GM12873 (cell line): ENCODE measurements around the gene C1QTNF8.

Experiments used
- TF ChIP-seq, protein P1 (sequence below): IDR thresholded peaks from 2 replicates; pipeline ENCODE4 v1.5.1; 2012; ENCODE audit warnings: low read depth, mild to moderate bottlenecking, moderate library complexity, low read length, control low read depth; ENCODE audit not compliant: insufficient read depth; ENCODE audit errors: missing control alignments

The C1QTNF8 gene

DNA sequence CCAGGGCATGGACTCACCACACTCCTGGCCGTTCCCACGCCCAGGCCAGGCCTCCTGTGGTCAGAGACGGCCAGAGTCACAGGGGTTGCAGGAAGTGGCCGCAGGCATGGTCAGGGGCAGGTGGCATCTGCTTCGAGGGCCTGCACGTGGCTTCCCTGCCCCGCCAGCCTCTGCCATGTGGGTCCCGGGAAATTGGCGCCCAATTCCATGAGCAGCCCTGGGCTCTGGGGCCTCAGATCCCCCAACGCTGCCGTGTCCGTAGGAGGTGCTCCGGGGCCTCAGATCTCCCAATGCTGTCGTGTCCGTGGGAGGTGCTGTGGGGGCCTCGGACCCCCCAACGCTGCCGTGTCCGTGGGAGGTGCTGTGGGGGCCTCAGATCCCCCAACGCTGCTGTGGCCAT lies 33.1 kb downstream of the C1QTNF8 start:
- TF ChIP-seq, protein P1, sequence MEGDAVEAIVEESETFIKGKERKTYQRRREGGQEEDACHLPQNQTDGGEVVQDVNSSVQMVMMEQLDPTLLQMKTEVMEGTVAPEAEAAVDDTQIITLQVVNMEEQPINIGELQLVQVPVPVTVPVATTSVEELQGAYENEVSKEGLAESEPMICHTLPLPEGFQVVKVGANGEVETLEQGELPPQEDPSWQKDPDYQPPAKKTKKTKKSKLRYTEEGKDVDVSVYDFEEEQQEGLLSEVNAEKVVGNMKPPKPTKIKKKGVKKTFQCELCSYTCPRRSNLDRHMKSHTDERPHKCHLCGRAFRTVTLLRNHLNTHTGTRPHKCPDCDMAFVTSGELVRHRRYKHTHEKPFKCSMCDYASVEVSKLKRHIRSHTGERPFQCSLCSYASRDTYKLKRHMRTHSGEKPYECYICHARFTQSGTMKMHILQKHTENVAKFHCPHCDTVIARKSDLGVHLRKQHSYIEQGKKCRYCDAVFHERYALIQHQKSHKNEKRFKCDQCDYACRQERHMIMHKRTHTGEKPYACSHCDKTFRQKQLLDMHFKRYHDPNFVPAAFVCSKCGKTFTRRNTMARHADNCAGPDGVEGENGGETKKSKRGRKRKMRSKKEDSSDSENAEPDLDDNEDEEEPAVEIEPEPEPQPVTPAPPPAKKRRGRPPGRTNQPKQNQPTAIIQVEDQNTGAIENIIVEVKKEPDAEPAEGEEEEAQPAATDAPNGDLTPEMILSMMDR: no peak

DNA sequence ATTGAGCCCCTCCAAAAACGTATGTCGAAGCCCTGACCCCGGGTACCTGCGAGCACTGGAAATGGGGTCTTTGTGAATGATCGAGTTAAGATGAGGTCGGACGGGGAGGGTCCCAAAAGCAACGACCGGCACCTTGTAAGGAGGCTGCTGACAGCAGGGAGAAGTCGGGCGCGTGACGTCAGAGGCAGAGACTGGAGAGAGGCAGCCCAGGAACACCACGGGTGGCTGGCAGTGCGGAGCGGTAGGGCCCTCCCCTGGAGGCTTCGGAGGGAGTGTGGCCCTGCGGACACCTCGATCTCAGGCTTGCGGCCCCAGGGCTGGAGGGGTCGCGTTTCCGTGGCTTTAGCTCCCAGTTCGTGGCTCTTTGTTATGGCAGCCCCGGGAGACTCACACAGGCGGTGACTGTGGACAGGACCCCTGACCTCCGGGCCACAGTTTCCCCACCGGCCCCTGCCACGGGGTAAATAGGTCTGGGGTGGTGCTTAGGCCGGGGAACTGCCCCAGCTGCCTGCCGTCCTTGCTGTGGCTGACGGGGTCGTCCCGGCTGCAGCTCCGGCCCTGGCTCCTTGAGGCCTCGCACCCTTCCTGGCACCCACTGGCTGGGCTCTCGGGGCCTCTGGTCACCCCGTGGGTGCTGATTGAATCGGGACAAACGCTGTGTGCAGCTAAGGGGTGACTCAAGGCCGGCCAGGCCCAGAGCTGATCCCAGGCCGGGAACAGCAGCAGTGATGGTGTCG lies 34.1 kb downstream of the C1QTNF8 start:
- TF ChIP-seq, protein P1: no peak

DNA sequence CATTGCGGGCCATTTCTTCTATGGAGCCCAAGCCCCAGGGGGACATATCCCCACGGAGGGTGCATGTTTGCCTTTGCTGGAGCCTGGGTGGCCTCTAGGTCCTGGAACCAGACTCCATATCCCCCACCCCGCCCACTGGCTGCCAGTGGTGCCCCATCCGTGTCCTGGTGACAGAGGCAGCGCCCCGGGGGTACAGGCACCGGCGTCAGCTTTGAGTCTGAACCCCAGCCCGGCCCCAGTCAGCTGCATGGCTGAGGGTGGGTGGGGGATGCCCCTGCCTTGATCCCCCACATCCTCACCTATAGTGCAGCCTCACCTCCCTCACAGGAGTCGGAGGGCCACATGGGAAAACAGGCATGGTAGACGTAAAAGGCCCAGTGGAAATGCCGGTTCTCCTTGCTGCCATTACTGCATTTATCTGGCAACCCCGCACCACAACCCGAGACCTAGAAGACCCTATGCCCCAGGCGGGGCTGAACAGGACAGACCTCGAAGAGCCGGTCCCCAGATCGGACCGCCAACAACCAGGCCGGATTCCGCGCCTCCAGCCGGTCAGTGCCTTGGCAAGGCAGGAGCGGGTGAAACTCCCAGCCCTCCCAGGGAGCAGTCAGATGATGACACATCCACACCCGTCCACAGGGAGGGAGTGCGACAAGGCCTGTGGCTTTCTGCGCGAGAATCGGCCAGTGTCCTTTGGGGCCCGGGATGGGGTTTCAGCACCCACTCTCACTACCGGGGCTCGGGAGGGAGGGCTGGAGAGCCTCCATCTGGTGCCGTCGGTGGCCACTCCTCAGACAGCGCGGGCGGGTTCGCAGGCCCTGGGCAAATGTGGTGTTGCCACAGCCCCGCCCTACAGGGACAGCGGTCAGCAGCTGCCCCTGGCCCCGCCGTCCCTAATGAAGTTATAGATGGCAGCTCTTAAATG lies 35.4 kb downstream of the C1QTNF8 start:
- TF ChIP-seq, protein P1: no peak

DNA sequence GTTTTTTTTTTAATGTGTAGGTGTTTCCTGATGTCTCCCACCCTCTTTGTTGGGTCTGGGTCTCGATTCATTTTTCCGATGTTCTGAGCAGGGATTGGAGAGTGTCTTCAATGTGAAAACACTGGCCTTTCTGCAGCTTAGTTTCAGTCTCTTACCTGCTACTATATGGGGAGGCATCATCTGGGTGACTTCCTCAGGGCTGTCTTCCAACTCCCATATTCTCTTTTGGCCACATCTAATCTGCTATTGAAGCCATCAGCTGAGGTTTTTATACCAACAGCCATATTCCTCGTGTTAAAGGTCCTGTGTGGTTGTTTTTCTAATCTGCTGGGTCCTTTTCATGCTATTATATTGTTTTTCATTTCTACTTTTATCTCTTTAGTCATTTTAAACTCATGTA lies 36.7 kb downstream of the C1QTNF8 start:
- TF ChIP-seq, protein P1: no peak

DNA sequence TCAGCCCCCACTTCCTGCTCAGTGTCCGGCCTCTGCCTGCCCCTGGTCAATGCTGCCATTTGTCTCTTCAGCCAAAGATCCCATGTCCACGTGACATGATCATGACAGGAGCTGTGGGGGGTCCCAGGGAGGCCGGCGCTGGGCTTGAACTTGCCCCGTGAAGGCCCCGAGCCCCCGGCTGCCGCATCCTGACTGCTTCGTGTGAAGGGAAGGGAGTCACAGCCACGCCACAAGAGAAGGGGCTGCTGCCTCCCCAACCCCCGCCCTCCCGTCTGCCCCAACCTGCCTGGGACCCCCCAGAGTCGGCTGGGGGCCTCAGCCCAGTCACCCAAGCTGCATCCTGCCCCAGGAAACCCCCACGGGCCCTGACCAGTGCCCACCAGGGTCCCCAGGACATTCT lies 37.8 kb downstream of the C1QTNF8 start:
- TF ChIP-seq, protein P1: no peak

DNA sequence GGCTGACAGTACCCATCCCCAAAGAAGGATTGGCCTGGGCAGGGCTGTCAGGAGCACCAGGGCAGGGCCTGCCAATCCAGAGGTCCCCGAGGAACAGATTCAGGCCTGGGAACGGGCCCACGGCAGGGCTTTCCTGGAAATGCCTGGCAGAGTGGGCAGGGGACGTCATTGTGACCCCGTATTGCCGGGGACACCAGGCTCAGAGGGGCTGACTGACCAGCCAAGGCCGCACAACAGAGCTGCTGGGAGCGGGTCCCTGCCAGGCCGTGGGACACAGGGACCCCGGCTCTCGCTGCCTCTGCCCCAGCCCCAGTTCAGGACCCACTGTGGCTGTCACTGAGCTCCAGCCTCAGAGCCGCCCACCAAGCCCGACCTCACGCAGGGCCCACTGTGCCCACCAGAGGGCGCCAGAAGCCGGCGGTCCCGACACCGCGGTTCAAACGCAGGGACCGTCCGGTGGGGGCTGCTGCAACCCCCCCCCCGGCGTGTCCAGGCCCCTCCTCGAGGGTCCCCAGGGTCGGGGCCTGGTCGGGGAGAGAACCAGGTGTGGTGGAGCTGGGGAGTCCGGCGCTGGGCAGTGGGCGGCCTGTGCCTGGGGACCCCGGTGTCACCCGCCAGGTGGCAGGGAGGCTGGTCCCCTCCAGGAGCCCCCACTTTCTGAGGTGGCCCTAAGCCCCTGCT lies 38.7 kb downstream of the C1QTNF8 start:
- TF ChIP-seq, protein P1: peak; percentile 65

DNA sequence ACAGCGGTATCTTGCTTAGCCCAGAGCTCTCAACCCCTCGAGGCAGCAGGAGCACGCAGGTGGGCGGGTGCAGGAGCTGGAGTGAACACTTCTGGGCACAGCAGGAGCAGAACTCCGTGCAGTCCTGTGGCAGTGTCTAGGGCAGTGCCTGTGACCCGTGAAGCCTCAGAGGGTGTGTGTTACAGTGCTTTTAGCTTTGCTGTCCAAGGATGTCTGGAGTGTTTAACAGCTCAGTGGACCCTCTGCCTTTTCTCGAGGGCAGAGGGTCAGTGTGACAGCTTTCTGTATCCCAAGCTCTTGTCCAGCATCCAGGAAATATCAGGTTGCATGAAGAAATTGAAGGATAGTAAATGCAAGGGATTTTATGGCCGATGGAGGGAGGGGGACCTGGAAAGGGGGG lies 39.8 kb downstream of the C1QTNF8 start:
- TF ChIP-seq, protein P1: no peak
